GM18517 (cell line): ENCODE data around the gene PGAM1.
"Not testable (repeated sequence)": the region's sequence is repeated elsewhere in the genome, so short reads cannot be mapped to it uniquely, and the experiment has no call there.

Experiments used
- ATAC-seq: cut with Tn5 transposase; IDR thresholded peaks from one replicate; pipeline ENCODE4 v1.9.1; 2021; ENCODE audit warnings: mild to moderate bottlenecking, moderate library complexity; ENCODE audit not compliant: unreplicated experiment

The PGAM1 gene

GRCh38 chr10:97454330-97455036 is 28.5 kb downstream of the PGAM1 start:
- no peak for ATAC-seq

GRCh38 chr10:97456034-97456685 is 30.2 kb downstream of the PGAM1 start:
- ATAC-seq, result no peak

- no peak for ATAC-seq
These were observed 30.7 kb downstream of the PGAM1 start for GRCh38 chr10:97456686-97457065.

GRCh38 chr10:97459111-97459510 is 33.1 kb downstream of the PGAM1 start:
- no peak for ATAC-seq

- ATAC-seq, result no peak
These were observed 33.9 kb downstream of the PGAM1 start for GRCh38 chr10:97459933-97460332.

- ATAC-seq, result no peak
These were observed 36.3 kb downstream of the PGAM1 start for GRCh38 chr10:97462309-97462708.

GRCh38 chr10:97463363-97464132 is 37.6 kb downstream of the PGAM1 start:
- no peak for ATAC-seq

- no peak for ATAC-seq
These were observed 38.2 kb downstream of the PGAM1 start for GRCh38 chr10:97464226-97464625.

GRCh38 chr10:97465982-97466381 is 40.0 kb downstream of the PGAM1 start:
- no peak for ATAC-seq

- no peak for ATAC-seq
These were observed 40.8 kb downstream of the PGAM1 start for GRCh38 chr10:97466755-97467154.

- ATAC-seq, result no peak
These were observed 42.2 kb downstream of the PGAM1 start for GRCh38 chr10:97468162-97468561.

GRCh38 chr10:97468781-97469180 is 42.8 kb downstream of the PGAM1 start:
- ATAC-seq, result not testable (repeated sequence)

- no peak for ATAC-seq
These were observed 48.9 kb downstream of the PGAM1 start for GRCh38 chr10:97474918-97475317.

GRCh38 chr10:97475936-97476594 is 50.1 kb downstream of the PGAM1 start:
- no peak for ATAC-seq

GRCh38 chr10:97479410-97479809 is 53.4 kb downstream of the PGAM1 start:
- not testable (repeated sequence) for ATAC-seq

GRCh38 chr10:97479939-97480338 is 53.9 kb downstream of the PGAM1 start:
- ATAC-seq, result no peak

GRCh38 chr10:97481071-97481470 is 55.1 kb downstream of the PGAM1 start:
- ATAC-seq, result no peak

GRCh38 chr10:97482381-97482780 is 56.4 kb downstream of the PGAM1 start:
- ATAC-seq, result no peak
